ENCODE results near the gene AMDHD2.

The AMDHD2 gene

DNA sequence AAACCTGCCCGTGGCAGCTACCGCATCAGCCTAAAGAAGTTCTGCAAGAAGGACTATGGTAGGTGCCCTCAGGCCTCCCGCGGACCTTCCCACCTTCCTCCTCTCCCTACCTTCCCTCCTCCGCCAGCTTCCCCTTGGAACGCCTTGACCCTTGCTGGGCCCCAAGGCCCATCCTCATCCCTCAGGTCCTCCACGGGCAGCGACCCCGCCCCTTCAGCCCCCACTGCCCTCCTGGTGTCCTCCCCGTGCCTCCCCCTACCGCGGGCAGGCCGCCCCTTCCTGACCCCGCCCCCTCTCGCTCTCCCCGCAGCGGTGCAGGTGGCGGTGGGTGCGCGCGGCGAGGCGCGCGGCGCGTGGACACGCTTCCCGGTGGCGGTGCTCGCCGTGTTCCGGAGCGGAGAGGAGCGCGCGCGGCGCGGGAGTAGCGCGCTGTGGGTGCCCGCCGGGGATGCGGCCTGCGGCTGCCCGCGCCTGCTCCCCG, 46.7 kb upstream of the AMDHD2 start:
- H3K27me3 ChIP-seq (ENCODE audit: control insufficient read depth, low read length): no peaks in the 10 kb centered on the region
- H3K27ac ChIP-seq (ENCODE audit: low read depth, low read length): peak overlapping the region; percentile 50
- H3F3A ChIP-seq (ENCODE audit: control insufficient read depth, insufficient read depth): peaks cover 12% of the 10 kb centered on the region
- H3K9me3 ChIP-seq (ENCODE audit: control insufficient read depth, insufficient read depth, low read length): no peaks in the 10 kb centered on the region
- H3K4me2 ChIP-seq (ENCODE audit: low read length): peak overlapping the region; percentile 92
- peaks cover 8% of the 10 kb centered on the region for H3K36me3 ChIP-seq (ENCODE audit: control insufficient read depth, low read length)
- peaks cover 57% of the 10 kb centered on the region for H3K79me2 ChIP-seq (ENCODE audit: control insufficient read depth, low read length)
- peak overlapping the region; percentile 97 for H3K4me3 ChIP-seq (ENCODE audit: low read length)
- H3K9me2 ChIP-seq (replicated peaks; ENCODE audit: control insufficient read depth, low read length): no peaks in the 10 kb centered on the region
- TF ChIP-seq, protein P1, sequence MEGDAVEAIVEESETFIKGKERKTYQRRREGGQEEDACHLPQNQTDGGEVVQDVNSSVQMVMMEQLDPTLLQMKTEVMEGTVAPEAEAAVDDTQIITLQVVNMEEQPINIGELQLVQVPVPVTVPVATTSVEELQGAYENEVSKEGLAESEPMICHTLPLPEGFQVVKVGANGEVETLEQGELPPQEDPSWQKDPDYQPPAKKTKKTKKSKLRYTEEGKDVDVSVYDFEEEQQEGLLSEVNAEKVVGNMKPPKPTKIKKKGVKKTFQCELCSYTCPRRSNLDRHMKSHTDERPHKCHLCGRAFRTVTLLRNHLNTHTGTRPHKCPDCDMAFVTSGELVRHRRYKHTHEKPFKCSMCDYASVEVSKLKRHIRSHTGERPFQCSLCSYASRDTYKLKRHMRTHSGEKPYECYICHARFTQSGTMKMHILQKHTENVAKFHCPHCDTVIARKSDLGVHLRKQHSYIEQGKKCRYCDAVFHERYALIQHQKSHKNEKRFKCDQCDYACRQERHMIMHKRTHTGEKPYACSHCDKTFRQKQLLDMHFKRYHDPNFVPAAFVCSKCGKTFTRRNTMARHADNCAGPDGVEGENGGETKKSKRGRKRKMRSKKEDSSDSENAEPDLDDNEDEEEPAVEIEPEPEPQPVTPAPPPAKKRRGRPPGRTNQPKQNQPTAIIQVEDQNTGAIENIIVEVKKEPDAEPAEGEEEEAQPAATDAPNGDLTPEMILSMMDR (IDR thresholded peaks at IDR 0.05; ENCODE audit: low read depth, low read length, poor library complexity, severe bottlenecking): no peak
- peaks cover 20% of the 10 kb centered on the region; the same call in 1 of the 2 replicates for H4K20me1 ChIP-seq (ENCODE audit: control insufficient read depth, insufficient read depth, low read depth, low read length)
- peaks cover 65% of the 10 kb centered on the region for H3K4me1 ChIP-seq (ENCODE audit: control insufficient read depth, low read length)

DNA sequence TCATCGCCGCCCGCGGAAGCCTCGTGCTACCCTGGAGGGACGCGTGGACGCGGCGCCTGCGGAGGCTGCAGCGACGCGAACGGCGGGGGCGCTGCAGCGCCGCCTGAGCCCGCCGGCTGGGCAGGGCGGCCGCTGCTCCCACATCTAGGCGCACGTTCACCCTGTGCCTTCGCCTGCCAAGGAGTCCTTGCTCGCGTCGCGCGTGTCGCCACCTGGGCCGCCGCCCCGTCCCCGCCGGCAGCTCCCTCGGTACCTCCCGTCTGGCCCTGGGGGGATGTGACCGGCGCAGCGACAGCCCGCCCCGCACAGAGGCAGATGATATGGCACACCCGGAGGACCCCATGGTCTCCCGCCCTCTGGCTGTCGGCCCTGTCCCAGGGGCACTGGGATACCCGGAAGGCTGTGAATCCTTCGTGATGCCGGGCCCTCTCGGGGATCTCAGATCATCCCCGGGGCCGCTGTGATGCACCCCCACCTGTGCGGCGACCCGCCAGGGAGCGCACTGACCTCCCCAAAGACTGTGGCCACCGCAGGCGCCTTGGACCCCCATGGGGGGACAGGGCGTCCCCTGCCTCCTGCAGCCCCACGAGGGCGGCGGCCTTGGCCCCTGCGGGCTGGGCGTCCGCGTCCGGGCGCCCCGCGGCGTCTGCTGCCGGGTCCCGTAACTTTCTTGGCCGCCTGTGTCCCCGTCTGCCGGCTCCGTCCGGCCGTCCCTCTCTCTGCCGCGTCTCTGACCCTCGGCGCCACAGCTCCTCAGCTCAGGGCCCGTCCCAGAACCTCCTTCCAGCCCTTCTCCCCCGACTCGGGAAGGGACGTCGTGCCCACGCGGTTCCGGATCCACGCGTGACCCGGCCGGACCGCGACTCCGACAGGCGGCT, 45.9 kb upstream of the AMDHD2 start:
- Histone ChIP-seq H3K27ac (ENCODE audit: low read depth, low read length) (peak overlapping the region; percentile 84), H3K79me2 (ENCODE audit: control insufficient read depth, low read length) (peaks cover 64% of the 10 kb centered on the region), H3K9me2 (replicated peaks; ENCODE audit: control insufficient read depth, low read length) (no peaks in the 10 kb centered on the region), H3K4me1 (ENCODE audit: control insufficient read depth, low read length) (peaks cover 59% of the 10 kb centered on the region), H3K9me3 (ENCODE audit: control insufficient read depth, insufficient read depth, low read length) (no peaks in the 10 kb centered on the region), H4K20me1 (ENCODE audit: control insufficient read depth, insufficient read depth, low read depth, low read length) (peaks cover 21% of the 10 kb centered on the region; the same call in 1 of the 2 replicates), H3K4me3 (ENCODE audit: low read length) (peak overlapping the region; percentile 97), H3K36me3 (ENCODE audit: control insufficient read depth, low read length) (peaks cover 8% of the 10 kb centered on the region), H3K27me3 (ENCODE audit: control insufficient read depth, low read length) (no peaks in the 10 kb centered on the region), H3F3A (ENCODE audit: control insufficient read depth, insufficient read depth) (peaks cover 12% of the 10 kb centered on the region), H3K4me2 (ENCODE audit: low read length) (peak overlapping the region; percentile 92)
- no peak for TF ChIP-seq EZH2phosphoT487 (IDR thresholded peaks at IDR 0.05; ENCODE audit: borderline replicate concordance, low read length)
- TF ChIP-seq, protein P1 (IDR thresholded peaks at IDR 0.05; ENCODE audit: low read depth, low read length, poor library complexity, severe bottlenecking): peak; percentile 40

DNA sequence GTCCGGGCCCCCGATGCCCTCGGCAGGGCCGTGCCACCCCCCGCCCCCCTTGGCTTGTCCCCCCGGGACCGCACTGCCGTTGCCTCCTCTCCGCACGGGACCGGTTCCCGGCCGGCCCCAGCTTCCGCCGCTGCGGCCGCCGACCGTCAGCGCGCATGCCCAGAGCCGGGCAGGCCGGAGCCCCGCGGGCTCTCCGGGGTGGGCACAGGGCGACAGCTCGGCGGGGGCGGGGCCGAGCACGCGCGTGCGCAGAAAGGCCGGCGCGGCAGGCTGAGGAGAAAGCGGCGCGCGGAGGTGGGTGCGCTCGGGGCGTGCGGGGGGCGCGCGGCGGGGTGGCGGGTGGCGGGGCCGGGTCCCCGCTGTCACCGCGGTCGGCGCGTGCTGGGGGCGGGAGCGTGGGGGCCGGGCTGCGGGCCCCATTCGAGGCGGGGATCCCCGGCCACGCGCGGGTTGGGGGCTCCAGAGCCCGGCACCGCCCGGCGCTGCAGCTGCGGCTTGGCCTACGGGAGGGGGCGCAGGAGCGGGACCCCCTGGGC, 45.2 kb upstream of the AMDHD2 start, which contains the start of gene TBC1D24:
TSS of gene TBC1D24 (plus strand) at position 251 of the 536 bp plus-strand sequence. CDS start 21,022 bp downstream, outside the sequence.
- Histone ChIP-seq H3K36me3 (ENCODE audit: control insufficient read depth, low read length) (peaks cover 8% of the 10 kb centered on the region), H3K4me1 (ENCODE audit: control insufficient read depth, low read length) (peaks cover 52% of the 10 kb centered on the region), H3K9me3 (ENCODE audit: control insufficient read depth, insufficient read depth, low read length) (no peaks in the 10 kb centered on the region), H4K20me1 (ENCODE audit: control insufficient read depth, insufficient read depth, low read depth, low read length) (peaks cover 21% of the 10 kb centered on the region; the same call in 1 of the 2 replicates), H3K27me3 (ENCODE audit: control insufficient read depth, low read length) (no peaks in the 10 kb centered on the region), H3K79me2 (ENCODE audit: control insufficient read depth, low read length) (peaks cover 71% of the 10 kb centered on the region), H3K9me2 (replicated peaks; ENCODE audit: control insufficient read depth, low read length) (no peaks in the 10 kb centered on the region), H3K4me3 (ENCODE audit: low read length) (peak within 1 kb of the TSS; percentile 97), H3K27ac (ENCODE audit: low read depth, low read length) (peak within 1 kb of the TSS; percentile 84), H3K4me2 (ENCODE audit: low read length) (peak within 1 kb of the TSS; percentile 92), H3F3A (ENCODE audit: control insufficient read depth, insufficient read depth) (peaks cover 10% of the 10 kb centered on the region)
- TF ChIP-seq, protein P1 (IDR thresholded peaks at IDR 0.05; ENCODE audit: low read depth, low read length, poor library complexity, severe bottlenecking): no peak
- no peak for TF ChIP-seq EZH2phosphoT487 (IDR thresholded peaks at IDR 0.05; ENCODE audit: borderline replicate concordance, low read length)

Data from DOHH2 (cell line).